AG09309 (cell line): Measurements from ENCODE around the gene PRDM13.
"Not testable (repeated sequence)": the region's sequence is repeated elsewhere in the genome, so short reads cannot be mapped to it uniquely, and the experiment has no call there.

Source experiments
- DNase-seq: peaks from one replicate; pipeline ENCODE4 v3.0.0-alpha.2; 2010; ENCODE audit warnings: low read depth
- H3K4me3 ChIP-seq: 2 replicates; pipeline ENCODE4 v1.5.1; 2011; ENCODE audit warnings: mild to moderate bottlenecking, low read depth, low read length, moderate library complexity; ENCODE audit not compliant: control insufficient read depth
- CTCF ChIP-seq: IDR thresholded peaks from 2 replicates; pipeline ENCODE4 v1.5.1; 2011; ENCODE audit warnings: mild to moderate bottlenecking, low read depth, low read length, inconsistent platforms; ENCODE audit not compliant: insufficient read depth, control insufficient read depth; ENCODE audit errors: missing control alignments

The PRDM13 gene

GRCh38 chr6:99641270-99641669, 34.6 kb downstream of the PRDM13 start:
- no peak for TF ChIP-seq CTCF
- no peak for DNase-seq

GRCh38 chr6:99645986-99646385, 39.4 kb downstream of the PRDM13 start:
- TF ChIP-seq CTCF, result no peak
- H3K4me3 ChIP-seq, result no peak overlapping the region
- no peak for DNase-seq

More at GRCh38 chr6:99641270-99641669, 34.6 kb downstream of the PRDM13 start:
- no peak overlapping the region for H3K4me3 ChIP-seq

- not testable (repeated sequence) for DNase-seq, H3K4me3 ChIP-seq
These were observed 43.5 kb downstream of the PRDM13 start for GRCh38 chr6:99650091-99650571.

- TF ChIP-seq CTCF, result no peak
- H3K4me3 ChIP-seq, result no peak overlapping the region
- DNase-seq, result no peak
These were observed 53.6 kb downstream of the PRDM13 start for GRCh38 chr6:99660206-99660605.

- no peak overlapping the region for H3K4me3 ChIP-seq
- no peak for DNase-seq
- TF ChIP-seq CTCF, result no peak
These were observed 55.2 kb downstream of the PRDM13 start for GRCh38 chr6:99661870-99662269.

GRCh38 chr6:99662616-99663015, 56.0 kb downstream of the PRDM13 start:
- H3K4me3 ChIP-seq, result no peak overlapping the region
- TF ChIP-seq CTCF, result no peak
- no peak for DNase-seq
